Pancreas (tissue), 10 donors: Measurements from ENCODE around the gene TOR2A. TPM values are rescaled to one million over a fixed set of nuclear protein-coding genes. Genes with fewer than 3 reads are reported as not detected.

Experiments
- ATAC-seq, 4 donors: fragments of 200-7000 bp; cut with Tn5 transposase; one replicate each; pipeline versions ENCODE4 v1.8.0 to v1.9.1; 2020; ENCODE audit warnings: mild to moderate bottlenecking in 4 of 4, moderate library complexity in 4 of 4
- DNase-seq, 6 donors: peaks; one replicate each; pipeline ENCODE4 v3.0.0-alpha.2; 2020
- FAIRE-seq: peaks from 2 replicates; lab custom pipeline; 2012; peaks lifted over from hg19 to GRCh38; lab: Jason Lieb, UNC
- H3K27ac ChIP-seq, 4 donors: fragments of 200-600 bp; sonication (generic); 1 replicate in 3 of 4; 2 replicates in 1 of 4; pipeline versions ENCODE4 v1.5.0 to v1.8.0; 2020
- H3K27me3 ChIP-seq, 4 donors: fragments of 200-600 bp; one replicate each; pipeline ENCODE4 v1.8.0; 2021
- H3K36me3 ChIP-seq, 3 donors: fragments of 200-600 bp; sonication (generic) in 1 of 3; one replicate each; pipeline versions ENCODE4 v1.5.0 to v1.8.0; 2020 to 2021
- H3K4me1 ChIP-seq, 3 donors: fragments of 200-600 bp; one replicate each; pipeline ENCODE4 v1.8.0; 2021
- H3K4me3 ChIP-seq, 4 donors: fragments of 200-600 bp; sonication (generic) in 2 of 4; one replicate each; pipeline versions ENCODE4 v1.5.0 to v1.8.0; 2020 to 2021
- H3K9me3 ChIP-seq, 4 donors: fragments of 200-600 bp; one replicate each; pipeline ENCODE4 v1.8.0; 2021
- CTCF ChIP-seq, 4 donors: fragments of 200-600 bp; sonication (generic) in 3 of 4; IDR thresholded peaks; one replicate each; pipeline versions ENCODE4 v1.5.0 to v1.8.0; 2021; ENCODE audit warnings: antibody characterized with exemption in 4 of 4
- WGBS, 2 donors: extraction: QIAGEN DNeasy Blood & Tissue Kit; methylation state at CpG; one replicate each; pipeline ENCODE4 v1.1.7; 2013; 5-methylcytosine and 5-hydroxymethylcytosine counted together
- intact Hi-C, 3 donors: fragments of 100-400 bp; cut with DNase I; formaldehyde crosslinking; loops; one replicate each; pipeline versions ENCODE4 v1.11.1 to v1.14.2; 2022
- polyA plus RNA-seq, 2 donors: library from polyadenylated mRNA; stranded (reverse); fragments of 200-250 nt; gene quantifications; one replicate each; pipeline ENCODE4 v1.2.3, GENCODE V29; 2013
- total RNA-seq, 6 donors: library from RNA; stranded (reverse); fragmentation: NEBNext Ultra II Directional in 4 of 6; extraction: Animal tissue kit (Norgen Biotek cat#: 25700) in 4 of 6; gene quantifications; one replicate each; pipeline versions ENCODE4 v1.2.1 to v1.2.4, GENCODE V29; 2021 to 2023
- donor health status: healthy with polysubstance abuse.
- donor health status: DM: no; HTN: no; CAD: no; lungs with moderate emphysema.
- donor health status: DM: no; HTN: no; CAD: no.
- donor health status: control.
- donor health status: control.
- donor health status: Bipolar disorder and iron deficiency.
- donor health status: DM: yes; HTN: yes; CAD: no.
- donor health status: DM: no; HTN: no; CAD: no.
- donor health status: DM: no; HTN: no; CAD: no.
- donor health status: DM: yes; HTN: yes; CAD: no.

Gene TOR2A
- total and polyA plus RNA-seq, 8 donors: 4.2 to 17.5 (median 6.1) TPM

- Histone ChIP-seq H3K36me3 (no peaks in the 10 kb centered on the region), H3K27ac (no peak overlapping the region), H3K4me3 (no peak overlapping the region), H3K27me3 (no peaks in the 10 kb centered on the region), H3K4me1 (peaks cover 0 to 6% (median 4%) of the 10 kb centered on the region in 3 donors), H3K9me3 (no peaks in the 10 kb centered on the region)
- 86 to 93% methylated on average over 18 of the region's 18 CpGs for WGBS, 2 donors
- DNase-seq (no peak), FAIRE-seq (no peak), ATAC-seq (no peak)
- intact Hi-C loops: loop anchor here in 2 of 3 donors (5.0 to 10.0 kb wide), 3 partner anchors 137 to 235 kb away; no protein-coding TSS in a partner anchor
- no peak for TF ChIP-seq CTCF (IDR thresholded peaks at IDR 0.05)
Observed at GRCh38 chr9:127729522-127730256, 5.4 kb downstream of the TOR2A start.

GRCh38 chr9:127728808-127729207 lies 6.3 kb downstream of the TOR2A start:
- no peak for DNase-seq
- no peak for FAIRE-seq
- no peak overlapping the region for H3K4me3 ChIP-seq
- no peak for TF ChIP-seq CTCF (IDR thresholded peaks at IDR 0.05)
- no peak overlapping the region for H3K27ac ChIP-seq
- no peaks in the 10 kb centered on the region for H3K9me3 ChIP-seq
- 86 to 88% methylated on average over 8 of the region's 8 CpGs for WGBS, 2 donors
- ATAC-seq: no peak
- no peaks in the 10 kb centered on the region for H3K27me3 ChIP-seq
- intact Hi-C loops: loop anchor here in 1 of 3 donors (10.0 kb wide), 1 partner anchor 204 kb away; no protein-coding TSS in a partner anchor
- no peaks in the 10 kb centered on the region for H3K36me3 ChIP-seq
- no peaks in the 10 kb centered on the region for H3K4me1 ChIP-seq

- Histone ChIP-seq H3K4me3 (no peak overlapping the region), H3K4me1 (no peaks in the 10 kb centered on the region), H3K27me3 (no peaks in the 10 kb centered on the region), H3K9me3 (no peaks in the 10 kb centered on the region), H3K27ac (no peak overlapping the region), H3K36me3 (no peaks in the 10 kb centered on the region)
- intact Hi-C loops: loop anchor here in 1 of 3 donors (10.0 kb wide), 1 partner anchor 202 kb away; no protein-coding TSS in a partner anchor
- WGBS, 2 donors: 71 to 78% methylated on average over 8 of the region's 8 CpGs
- DNase-seq (no peak), ATAC-seq (no peak), FAIRE-seq (no peak)
- no peak for TF ChIP-seq CTCF (IDR thresholded peaks at IDR 0.05)
Observed at GRCh38 chr9:127726871-127727270, 8.2 kb downstream of the TOR2A start.

GRCh38 chr9:127724012-127724411 lies 11.1 kb downstream of the TOR2A start:
- ATAC-seq (no peak), DNase-seq (peak in 1 of 6 donors; percentile 61), FAIRE-seq (no peak)
- Histone ChIP-seq H3K36me3 (no peaks in the 10 kb centered on the region), H3K27me3 (no peaks in the 10 kb centered on the region), H3K4me1 (no peaks in the 10 kb centered on the region), H3K4me3 (no peak overlapping the region), H3K27ac (no peak overlapping the region), H3K9me3 (no peaks in the 10 kb centered on the region)
- WGBS, 2 donors: 61 to 65% methylated on average over 23 of the region's 23 CpGs
- no peak for TF ChIP-seq CTCF (IDR thresholded peaks at IDR 0.05)
- intact Hi-C loops: loop anchor here in 1 of 3 donors (10.0 kb wide), 1 partner anchor 199 kb away; no protein-coding TSS in a partner anchor

GRCh38 chr9:127723444-127723843 lies 11.7 kb downstream of the TOR2A start:
- Histone ChIP-seq H3K9me3 (no peaks in the 10 kb centered on the region), H3K4me3 (no peak overlapping the region), H3K27me3 (no peaks in the 10 kb centered on the region), H3K4me1 (no peaks in the 10 kb centered on the region), H3K36me3 (no peaks in the 10 kb centered on the region), H3K27ac (no peak overlapping the region)
- WGBS, 2 donors: 89 to 94% methylated on average over 5 of the region's 5 CpGs
- ATAC-seq (peak in 2 of 4 donors; percentile 22 to 44), DNase-seq (no peak), FAIRE-seq (no peak)
- TF ChIP-seq CTCF (IDR thresholded peaks at IDR 0.05): no peak
- intact Hi-C loops: loop anchor here in 1 of 3 donors (10.0 kb wide), 1 partner anchor 199 kb away; no protein-coding TSS in a partner anchor
